C4-2B (cell line): ENCODE measurements around the gene CTDSPL.
A peak's percentile ranks its signal among the peaks of the same experiment; 100 is the strongest.

ENCODE experiments used
- H3K27ac ChIP-seq: fragments of 450-650 bp; 2 replicates; pipeline ENCODE4 v1.5.1; 2017
- CTCF ChIP-seq: fragments of 450-650 bp; conservative IDR thresholded peaks from 2 replicates; pipeline ENCODE4 v1.5.1; 2017; ENCODE audit warnings: mild to moderate bottlenecking
- ZFX ChIP-seq: fragments of 450-650 bp; IDR thresholded peaks from 2 replicates; pipeline ENCODE4 v1.6.1; 2017

The CTDSPL gene

GRCh38 chr3:37995652-37996641, 134.3 kb downstream of the CTDSPL start:
- TF ChIP-seq CTCF (no peak), ZFX (no peak)
- no peak overlapping the region for H3K27ac ChIP-seq

- TF ChIP-seq CTCF, result peak; percentile 90
- no peak for TF ChIP-seq ZFX
- H3K27ac ChIP-seq, result no peak overlapping the region
Observed at GRCh38 chr3:37996785-37997301, 135.2 kb downstream of the CTDSPL start.

GRCh38 chr3:37997342-37997741, 135.7 kb downstream of the CTDSPL start:
- no peak overlapping the region; the same call in 1 of the 2 replicates for H3K27ac ChIP-seq
- no peak for TF ChIP-seq CTCF

- H3K27ac ChIP-seq, result peak overlapping the region; percentile 67
- TF ChIP-seq CTCF (no peak), ZFX (no peak)
Observed at GRCh38 chr3:37997791-37998370, 136.2 kb downstream of the CTDSPL start.

GRCh38 chr3:37999836-38000235, 138.2 kb downstream of the CTDSPL start:
- TF ChIP-seq ZFX (no peak), CTCF (no peak)
- no peak overlapping the region for H3K27ac ChIP-seq

GRCh38 chr3:38000242-38000916, 138.7 kb downstream of the CTDSPL start:
- no peak for TF ChIP-seq CTCF
- TF ChIP-seq ZFX, result no peak

More at GRCh38 chr3:38000242-38000916, 138.7 kb downstream of the CTDSPL start:
- peak overlapping the region; percentile 50 for H3K27ac ChIP-seq
